Subcutaneous adipose tissue (tissue), 4 donors: Measurements from ENCODE around the gene PRXL2A. TPM values are rescaled to one million over a fixed set of nuclear protein-coding genes. Genes with fewer than 3 reads are reported as not detected.

Experiments
- CTCF ChIP-seq: fragments of 450-650 bp; IDR thresholded peaks from one replicate; pipeline ENCODE4 v1.5.1; 2016; ENCODE audit warnings: low read depth, mild to moderate bottlenecking, control low read depth, antibody characterized with exemption, moderate library complexity
- total RNA-seq, 4 donors: library from RNA; depleted of rRNA; stranded (reverse); fragments of >200 nt; gene quantifications; one replicate each; pipeline ENCODE4 v1.1.0, GENCODE V29; 2016

PRXL2A gene
- total RNA-seq, 4 donors from 2014 or later: 254 to 775 (median 498) TPM

GRCh38 chr10:80411267-80411668 is 2.9 kb downstream of the PRXL2A start:
- no peak for TF ChIP-seq CTCF

- TF ChIP-seq CTCF: no peak
These were observed 3.4 kb downstream of the PRXL2A start for GRCh38 chr10:80411681-80412220.

GRCh38 chr10:80412486-80412885 is 4.1 kb downstream of the PRXL2A start:
- no peak for TF ChIP-seq CTCF

- TF ChIP-seq CTCF: no peak
These were observed 5.1 kb downstream of the PRXL2A start for GRCh38 chr10:80413271-80413996.

GRCh38 chr10:80414142-80414895 is 6.0 kb downstream of the PRXL2A start:
- TF ChIP-seq CTCF: no peak

- TF ChIP-seq CTCF: no peak
These were observed 7.6 kb downstream of the PRXL2A start for GRCh38 chr10:80415734-80416478.
